NCI-H2196 (cell line): ENCODE results near the gene TSHZ3.

Experiments
- DNase-seq: peaks from one replicate; lab custom pipeline; 2025; ENCODE audit not compliant: unreplicated experiment; lab: John Stamatoyannopoulos, UW

The TSHZ3 gene

DNA sequence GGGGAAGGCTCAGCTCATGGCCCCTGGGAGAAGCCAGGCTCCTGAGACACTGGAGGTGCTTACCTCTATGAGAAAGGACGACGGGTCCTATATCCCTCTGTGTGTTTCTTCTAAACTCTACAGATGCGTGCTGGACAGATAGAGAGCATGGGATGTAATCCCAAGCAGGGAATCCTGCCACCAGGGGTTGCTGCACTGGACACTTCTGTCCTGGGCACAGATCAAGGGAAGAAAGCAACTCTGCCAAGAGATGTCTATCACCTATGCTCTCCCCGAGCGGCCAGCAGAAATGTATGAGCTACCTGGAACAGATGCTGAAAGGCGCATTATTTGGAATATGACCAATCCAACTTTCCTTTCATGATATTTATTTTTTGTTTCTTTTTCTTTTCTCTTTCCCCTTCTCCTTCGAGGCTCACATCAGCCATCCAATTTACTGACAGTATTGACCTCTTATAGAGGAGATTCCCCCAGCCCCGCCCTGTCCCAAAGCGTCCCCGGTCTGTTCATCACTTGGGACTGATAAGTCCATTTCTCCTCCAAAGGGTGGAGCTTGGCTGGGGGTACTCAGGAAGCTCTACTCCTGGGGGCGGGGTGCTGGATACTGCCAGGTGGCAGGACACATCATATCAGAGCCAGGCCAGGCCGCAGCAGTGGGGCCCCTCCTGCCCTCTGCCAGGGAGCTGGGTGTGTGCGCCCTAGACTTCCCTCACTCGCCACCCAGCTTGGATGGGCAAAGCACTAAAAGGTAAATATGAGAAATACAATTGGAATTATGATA is 34.2 kb downstream of the TSHZ3 start:
- no peak for DNase-seq

DNA sequence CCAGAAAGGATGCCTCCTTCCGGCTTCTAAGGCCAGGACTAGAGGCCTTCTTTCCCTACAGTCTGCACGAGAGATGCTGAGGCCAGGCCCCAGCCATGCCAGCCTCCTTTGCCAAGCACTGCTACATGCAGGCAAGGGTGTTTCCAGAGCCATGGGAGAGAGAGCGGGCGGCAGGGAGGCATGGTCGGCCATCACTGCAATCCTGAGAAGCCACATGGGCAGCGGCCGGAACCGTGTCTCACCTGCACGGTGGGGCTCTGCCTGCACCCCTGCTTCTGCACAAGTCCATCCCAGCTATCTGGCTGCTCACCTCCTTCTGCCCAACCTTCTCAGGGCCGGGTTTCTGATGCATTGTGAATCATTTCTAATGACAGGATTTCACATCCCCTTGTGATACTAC is 35.1 kb downstream of the TSHZ3 start:
- DNase-seq, result no peak

DNA sequence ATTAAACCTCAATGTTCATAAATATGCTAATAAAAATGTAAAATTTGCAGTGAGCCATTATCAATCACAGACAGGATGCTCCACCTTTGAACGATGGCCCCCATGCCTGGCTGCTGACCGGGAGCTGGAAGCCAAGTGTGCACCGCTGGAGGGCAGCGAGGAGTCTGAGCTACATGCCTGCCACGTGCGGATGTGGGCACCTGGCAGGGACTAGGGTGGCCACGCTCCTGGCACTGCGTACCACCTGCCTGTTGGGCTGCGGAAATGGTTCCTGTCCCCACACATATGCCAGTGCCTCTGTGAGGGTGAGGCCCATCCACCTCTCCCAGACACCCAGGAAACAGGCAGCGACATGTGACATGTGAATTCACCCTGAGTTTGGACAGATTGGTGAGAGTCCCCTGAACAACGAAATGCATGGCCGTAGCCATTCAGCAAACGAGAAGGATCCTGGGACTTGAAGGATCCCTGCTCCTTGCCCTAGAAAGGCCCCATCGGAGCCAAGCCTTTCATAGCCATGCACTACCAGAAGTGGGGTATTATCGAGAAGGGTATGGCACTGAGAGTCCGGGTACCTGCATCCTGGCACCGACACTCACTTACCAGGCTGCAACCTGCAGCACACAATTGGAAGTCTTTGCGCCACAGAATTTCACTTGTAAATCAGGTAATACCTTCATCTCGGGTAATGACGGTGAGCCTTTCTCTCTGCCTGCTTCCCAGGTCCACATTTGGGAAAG is 35.8 kb downstream of the TSHZ3 start:
- no peak for DNase-seq

DNA sequence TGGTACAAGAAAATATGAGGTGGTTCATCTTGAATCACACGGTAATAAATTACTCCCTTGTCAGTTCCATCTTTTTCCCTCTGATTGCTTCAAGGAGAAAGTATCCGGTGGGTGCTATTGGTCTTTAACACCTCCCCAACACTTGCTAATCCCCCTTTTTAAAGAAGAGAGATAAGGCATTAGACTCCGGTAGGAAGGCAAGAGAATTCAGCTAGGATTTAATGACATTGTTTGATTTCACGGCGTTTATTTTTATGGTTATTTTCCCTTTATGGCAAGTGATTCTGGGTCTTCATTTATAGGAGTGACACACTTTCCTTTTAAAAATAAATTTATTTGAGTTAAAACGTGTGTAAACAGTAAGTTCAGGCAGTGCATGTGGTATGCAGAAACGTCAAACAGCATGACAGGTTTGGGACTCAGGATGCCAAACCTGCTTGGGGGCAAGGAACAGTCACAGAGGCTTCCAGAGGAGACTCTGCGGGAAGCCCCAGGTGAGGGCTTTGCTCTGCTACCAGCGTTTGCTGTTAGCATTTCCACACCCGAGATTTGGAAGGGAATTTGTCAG is 36.5 kb downstream of the TSHZ3 start:
- DNase-seq, result no peak

DNA sequence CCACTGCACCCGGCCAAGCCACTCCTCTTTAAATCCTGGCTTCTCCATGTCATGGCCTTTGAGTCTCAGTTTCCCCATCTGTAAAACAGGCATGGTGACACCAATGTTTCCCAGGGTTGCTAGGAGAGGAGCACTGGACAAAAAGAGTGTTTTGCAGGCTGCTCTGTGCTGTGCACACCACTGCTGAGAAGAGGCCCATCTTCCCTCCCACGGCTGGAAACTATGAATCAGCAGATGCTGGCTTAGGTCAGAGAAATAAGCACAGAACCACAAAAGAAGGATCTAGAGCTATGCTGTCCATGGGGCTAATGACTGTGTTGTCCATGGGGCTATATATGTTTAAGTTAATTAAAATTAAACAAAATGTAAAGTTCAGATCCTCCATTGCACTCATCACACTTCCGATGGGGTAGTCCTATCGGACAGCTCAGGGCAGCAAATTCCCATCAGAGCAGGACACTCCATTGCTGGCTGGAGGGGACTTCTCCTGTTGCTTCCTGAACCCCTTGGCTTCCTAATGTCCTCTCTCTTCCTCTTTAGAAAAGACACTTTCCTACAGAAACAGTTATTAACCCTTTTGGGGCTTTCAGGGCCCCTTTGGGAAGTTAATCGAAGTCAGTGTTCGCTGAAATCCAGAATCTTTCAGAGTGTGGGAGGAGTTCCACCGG is 37.1 kb downstream of the TSHZ3 start:
- no peak for DNase-seq

DNA sequence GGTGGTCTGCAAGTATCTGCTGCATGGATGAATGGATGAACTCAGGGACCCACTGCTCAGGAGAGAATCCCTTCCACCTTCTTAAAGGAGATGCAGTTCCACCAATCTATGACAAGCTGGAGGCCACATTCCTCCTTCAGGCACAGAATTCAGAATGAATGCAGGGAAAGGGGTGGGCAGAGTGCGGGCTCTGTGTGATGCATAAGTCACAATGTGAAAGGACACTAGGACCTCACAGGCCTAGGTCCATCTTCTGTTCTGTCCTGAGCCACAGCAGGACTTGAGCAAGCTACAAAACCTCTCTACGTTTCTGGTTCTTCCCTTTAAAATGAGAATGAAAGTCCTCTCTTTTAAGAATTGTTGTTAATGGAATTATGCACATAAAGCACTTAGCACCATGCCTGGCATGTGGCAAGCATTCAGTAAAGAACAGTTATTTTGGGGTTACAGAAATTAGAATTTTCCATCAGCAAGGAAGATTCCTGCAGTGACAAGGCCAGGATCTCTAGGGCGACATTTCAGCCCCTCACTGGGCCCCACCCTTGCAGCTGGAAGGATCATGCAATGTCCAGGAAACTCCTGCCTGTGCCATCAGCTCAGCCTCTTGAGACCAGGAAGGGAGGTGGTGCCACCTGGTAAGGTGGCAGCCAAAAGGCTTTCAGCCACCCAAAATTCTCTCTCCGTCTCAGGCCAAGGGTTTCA is 38.7 kb downstream of the TSHZ3 start:
- no peak for DNase-seq

DNA sequence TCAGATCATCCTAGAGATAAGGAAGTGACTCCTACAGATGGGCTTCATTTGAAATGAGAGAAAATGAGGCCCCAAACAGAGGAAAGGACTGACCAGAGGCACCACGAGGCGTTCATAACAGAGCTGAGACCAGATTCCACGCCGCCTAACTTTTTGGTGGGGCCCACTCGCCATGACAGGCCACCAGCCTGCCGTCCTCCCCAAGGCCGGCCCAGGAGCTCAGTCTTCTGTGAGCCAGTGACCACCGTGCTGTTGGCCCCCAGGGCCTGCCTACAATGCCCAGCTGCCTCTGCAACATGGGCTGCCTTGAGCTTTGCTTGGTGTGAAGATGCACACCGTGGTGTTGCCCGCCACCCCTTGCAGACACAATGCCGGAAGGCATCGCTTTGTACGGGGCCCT is 40.5 kb downstream of the TSHZ3 start:
- DNase-seq, result no peak

DNA sequence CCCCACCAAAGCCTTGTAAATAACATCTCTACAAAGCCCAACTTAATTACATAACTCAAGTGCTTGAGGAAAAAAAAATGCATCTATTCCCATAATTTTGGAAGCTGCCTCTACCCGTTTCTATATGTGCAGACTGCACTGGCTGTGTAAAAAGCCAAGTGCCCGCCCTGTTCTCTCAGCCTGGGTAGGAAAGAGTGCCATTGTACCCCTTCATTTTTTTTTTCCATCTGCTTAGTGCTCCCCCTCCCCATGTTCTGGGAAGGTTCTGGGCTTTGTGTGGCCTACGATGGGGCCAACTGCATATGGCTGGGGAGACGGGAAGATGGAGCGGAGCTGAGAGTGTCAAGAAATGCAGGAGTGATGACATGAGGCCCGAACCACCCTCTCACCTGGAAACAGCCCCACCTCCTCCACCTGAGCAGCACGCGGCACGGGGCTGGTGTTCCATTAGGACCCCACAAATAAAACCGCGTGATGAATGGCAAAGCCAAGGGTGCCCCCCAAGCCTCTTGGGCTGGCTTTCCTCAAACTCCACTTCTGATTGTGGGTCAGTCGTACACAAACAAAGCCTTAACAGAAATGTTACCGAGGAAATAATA is 42.1 kb downstream of the TSHZ3 start:
- no peak for DNase-seq

DNA sequence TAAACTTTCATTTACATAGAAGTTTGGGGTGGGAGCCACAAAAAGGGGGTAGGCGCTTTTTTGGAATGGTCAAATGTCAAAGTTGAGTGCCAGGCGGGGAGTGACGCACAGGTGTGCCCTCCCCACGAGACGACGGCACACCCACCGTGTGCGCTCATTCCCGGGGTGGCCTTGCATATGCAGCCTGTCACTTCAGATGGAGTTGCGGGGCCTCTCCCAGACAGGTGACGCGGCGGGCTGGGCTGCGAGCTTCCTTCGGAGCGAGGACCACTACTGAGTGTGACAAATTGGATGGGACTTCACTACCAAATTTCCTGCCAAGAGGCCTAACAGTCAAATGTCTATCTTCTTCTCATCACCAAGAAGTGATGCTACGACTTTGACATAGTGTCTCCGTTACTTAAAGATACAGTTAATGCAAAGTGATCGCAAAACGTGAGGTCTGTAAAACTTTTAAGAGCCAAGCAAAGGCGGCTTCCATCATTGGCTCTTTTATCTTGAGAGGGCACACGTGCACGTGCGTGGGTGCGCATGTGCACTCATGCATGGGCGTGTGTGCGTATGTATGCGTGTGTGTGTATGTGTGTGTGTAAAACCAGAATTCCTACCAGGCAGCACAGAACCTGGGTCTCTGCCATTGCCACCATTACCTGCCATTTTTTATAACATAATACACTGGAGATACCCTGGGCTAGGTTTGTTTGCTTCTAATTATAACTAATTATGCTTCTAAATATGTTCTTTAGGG is 43.1 kb downstream of the TSHZ3 start:
- DNase-seq, result no peak

DNA sequence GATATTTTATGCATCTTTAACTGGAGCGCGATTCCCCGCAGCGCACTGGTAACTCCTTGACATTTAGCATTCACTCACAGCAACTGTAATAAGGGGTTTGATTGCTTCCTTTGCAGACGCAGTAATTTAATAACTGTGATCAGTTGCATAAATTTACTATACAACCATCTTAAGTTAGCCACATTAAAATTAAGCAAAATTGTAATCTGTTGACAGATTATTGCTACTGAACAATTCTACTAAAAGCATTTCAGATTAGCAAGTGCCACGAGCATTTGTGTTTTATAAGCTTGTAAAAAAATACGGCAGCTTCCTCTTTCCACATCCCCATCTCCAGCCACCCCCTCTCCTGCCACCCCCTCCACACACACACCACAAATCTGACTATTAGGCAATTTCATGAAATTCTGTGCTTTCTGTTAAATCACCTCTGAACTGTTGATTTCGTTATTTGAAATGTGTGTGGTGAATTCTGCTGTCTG is 44.4 kb downstream of the TSHZ3 start:
- DNase-seq, result no peak

DNA sequence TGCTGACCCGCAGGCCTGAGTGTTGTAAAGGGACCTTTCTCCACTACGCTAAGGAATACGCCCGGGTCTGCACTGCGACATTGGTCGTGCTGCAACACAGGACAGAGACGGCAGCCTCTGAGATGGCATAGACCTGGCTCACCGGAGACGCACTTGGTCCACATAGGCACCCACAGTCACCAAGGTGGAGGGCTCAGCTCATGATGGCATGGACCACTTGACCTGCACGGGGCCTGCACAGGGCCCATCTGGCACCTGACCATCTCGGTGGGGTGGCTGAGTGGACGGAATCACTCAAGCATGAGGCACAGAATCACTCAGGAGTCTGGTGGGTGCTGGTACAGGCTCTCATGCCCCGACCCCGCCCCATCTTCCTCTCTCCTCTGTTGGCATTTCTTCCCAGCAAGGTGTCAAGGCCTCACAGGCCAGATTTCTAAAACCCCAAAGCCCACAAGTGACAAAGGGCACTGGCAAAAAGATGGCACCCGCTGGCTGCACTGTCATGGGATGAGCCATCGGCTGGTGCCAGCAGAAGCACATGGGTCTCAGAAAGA is 45.9 kb downstream of the TSHZ3 start:
- no peak for DNase-seq

DNA sequence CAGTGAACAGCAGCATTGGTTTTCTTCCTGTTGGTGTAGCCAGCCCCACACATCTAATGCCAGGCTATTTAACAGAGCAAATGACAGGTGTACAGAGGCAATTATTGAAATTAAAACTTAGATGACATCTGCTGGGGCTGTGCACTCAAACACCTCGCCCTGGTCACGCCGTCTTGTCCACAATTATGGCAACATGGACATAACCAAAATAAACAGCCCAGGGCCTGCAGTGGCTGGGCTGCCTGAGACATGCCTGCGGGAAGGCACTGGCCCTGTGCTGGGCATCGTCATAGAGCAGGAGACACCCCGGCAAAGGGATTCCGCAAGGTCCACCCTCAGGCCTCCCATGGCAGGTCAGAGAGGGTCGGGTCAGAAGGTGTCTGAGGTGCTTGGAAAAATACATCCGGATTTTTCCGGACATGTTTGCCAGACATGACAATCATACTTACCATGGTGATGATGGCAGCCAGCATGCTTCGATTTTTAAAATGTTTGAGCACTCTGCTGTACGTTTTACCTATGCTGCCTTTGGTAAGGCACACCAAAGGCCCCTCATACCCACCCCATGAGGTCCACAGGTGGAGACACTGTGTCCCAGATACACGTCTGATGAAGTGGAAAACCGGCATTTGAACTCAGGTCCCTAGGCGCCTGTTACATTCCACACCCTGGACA is 47.8 kb downstream of the TSHZ3 start:
- DNase-seq, result no peak

DNA sequence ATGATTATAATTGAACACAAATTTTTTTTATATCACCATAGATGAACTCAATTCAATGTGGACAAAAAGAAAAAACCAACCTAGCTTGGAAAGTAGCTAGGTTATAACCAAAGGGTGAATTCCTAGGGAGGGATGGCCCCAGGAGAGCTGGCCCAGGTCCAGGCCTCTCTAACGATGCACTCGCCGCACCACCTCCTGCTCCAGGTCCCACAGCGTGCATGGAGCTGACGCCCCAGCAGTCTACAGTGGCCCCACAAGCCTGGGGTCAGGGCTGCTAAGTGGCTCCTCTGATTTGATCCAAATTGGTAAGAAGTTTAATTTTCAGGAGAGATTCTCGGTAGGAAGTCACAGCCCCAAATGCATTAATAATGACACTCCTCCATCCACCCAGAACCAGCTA is 48.8 kb downstream of the TSHZ3 start:
- no peak for DNase-seq

DNA sequence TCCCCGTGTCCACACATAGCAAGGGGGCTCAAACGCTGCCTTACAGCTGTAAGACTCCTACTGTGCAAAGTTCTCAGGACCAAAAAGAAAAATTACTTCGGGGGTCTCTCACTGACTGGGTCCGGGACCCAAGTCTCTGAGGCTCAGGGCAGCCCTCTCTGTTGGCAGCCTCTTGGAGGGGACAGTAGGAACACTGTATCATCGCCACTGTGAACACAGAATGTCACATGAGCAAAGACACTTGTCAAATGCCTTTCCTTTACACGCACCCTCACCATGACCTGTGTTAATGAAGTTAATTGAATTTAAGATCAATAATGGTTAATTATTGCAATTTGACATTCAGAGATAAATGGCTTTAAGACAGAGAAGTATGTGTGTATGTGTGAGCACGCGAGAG is 49.6 kb downstream of the TSHZ3 start:
- DNase-seq, result no peak

DNA sequence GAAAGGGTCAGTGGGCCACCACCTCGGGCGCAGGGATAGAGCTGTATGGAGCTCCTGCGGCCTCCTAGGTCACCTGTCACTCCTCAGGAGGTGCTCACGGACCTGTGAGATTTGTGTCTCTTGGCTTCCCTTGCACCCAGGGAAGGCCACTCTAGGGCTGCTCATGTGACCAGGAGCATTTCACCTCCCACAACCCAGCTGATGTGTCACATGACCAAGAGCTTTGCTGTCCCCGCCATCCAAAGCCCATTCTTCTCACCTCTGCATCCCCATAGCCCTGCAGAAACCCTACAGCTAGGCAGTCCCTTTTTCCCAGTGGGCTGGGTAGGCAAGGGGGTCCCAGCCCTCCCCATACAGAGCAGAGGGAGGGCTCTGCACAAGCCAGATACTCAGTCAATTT is 51.2 kb downstream of the TSHZ3 start:
- DNase-seq, result no peak

DNA sequence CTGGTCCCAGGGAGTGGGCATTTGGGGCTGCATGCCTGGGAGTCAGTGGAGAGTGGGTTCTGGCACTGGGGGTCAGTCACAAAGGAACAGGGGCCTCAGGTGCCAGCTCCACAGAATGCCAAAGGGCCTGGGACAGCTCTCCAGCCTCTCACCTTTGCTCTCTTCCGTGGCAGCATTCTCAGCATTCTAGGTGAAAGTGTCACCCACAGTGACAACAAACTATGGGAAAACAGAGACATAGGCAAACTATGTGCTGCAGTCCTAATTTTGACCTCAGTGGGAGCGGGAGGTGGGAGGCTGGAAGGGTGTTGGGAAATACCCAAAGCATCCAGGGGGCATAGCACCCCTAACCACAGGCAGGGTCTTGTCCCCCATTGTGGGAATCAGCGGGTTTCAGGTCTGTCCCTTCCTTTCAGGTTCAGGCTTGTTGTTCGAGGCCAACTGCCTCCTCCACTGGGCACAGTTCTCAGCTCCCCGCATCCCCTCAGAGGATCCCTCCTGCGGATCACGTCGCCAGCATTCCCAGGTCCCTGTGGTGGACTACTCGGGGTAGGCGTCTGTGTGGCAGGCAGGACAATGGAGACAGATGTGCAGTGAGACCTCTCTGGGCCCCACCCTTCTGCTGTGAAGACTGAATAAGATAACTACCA is 52.4 kb downstream of the TSHZ3 start:
- no peak for DNase-seq

DNA sequence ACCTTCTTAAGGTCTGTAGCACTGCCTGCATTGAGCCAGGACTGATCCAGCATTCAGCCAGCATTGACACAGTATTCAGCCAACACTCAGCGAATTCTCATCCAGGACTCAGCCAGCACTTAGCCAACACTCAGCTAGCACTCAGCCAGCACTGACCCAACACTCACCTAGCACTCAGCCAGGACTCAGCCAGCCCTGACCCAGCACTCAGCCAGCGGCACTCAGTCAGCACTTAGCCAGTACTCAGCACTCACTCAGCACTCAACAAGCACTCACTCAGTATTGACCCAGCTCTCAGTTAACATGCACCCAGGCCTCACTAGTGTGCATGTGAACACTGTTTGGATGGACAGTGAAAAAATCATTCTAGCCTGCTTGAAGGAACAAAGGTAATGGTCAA is 55.0 kb downstream of the TSHZ3 start:
- no peak for DNase-seq

DNA sequence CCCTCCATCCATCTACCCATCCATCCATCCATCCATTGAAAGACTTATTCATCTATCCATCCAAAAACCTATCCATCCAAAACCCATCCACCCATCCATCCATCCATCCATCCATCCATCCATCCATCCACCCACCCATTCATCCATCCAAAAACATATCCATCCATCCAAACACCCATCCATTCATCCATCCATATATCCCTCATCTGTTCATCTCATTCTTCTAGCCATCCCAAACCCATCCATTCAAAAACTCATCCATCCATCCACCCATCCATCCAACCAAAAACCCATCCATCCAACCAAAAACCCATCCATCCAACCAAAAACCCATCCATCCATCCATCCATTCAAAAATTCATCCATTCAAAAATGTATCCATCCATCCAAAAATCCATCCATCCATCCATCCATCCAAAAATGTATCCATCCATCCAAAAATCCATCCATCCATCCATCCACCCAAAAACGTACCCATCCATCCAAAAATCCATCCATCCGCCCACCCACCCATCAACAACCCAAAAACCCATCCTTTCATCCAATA is 56.5 kb downstream of the TSHZ3 start:
- no peak for DNase-seq
